Epithelial cell of proximal tubule (primary cell): ENCODE measurements around the gene RGS7. TPM values are rescaled to one million over a fixed set of nuclear protein-coding genes. Genes with fewer than 3 reads are reported as not detected.
A peak's percentile ranks its signal among the peaks of the same experiment; 100 is the strongest.

Source experiments
- DNase-seq: peaks from one replicate; pipeline ENCODE4 v3.0.0-alpha.2; 2011; ENCODE audit warnings: low read depth
- H3K4me3 ChIP-seq: 2 replicates; pipeline ENCODE4 v1.5.1; 2011; ENCODE audit warnings: low read depth, mild to moderate bottlenecking, low read length
- total RNA-seq: library from RNA; depleted of rRNA; stranded (reverse); fragments of >200 nt; gene quantifications from 2 replicates; pipeline ENCODE4 v1.2.3, GENCODE V29; 2015
- TF ChIP-seq, protein P1 (sequence below): conservative IDR thresholded peaks from 2 replicates; pipeline ENCODE4 v1.5.1; 2012; ENCODE audit warnings: low read depth, mild to moderate bottlenecking, low read length

Gene RGS7
- total RNA-seq, 1 donor from 2014 or later = 0.06 TPM

DNA sequence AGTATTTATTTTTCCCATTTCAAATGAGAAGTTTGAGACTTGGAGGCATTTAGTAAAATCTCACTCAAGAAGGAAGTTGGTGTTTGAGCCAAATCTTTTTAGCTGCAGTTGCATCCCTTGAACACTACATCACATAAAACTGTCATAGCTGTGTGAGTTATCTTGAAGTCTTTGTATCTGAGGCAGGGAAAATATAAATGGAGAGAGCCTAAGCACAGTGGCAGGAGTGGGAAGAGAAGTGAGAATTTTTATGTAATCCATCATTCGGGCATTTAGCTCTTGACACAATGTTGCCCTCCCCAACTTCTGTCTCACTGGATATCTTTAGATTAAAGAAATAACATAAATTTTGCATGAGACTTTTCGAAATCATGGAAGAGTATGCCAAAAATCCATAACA is 509.7 kb downstream of the RGS7 start:
- H3K4me3 ChIP-seq = no peak overlapping the region
- DNase-seq = no peak
- TF ChIP-seq, protein P1, sequence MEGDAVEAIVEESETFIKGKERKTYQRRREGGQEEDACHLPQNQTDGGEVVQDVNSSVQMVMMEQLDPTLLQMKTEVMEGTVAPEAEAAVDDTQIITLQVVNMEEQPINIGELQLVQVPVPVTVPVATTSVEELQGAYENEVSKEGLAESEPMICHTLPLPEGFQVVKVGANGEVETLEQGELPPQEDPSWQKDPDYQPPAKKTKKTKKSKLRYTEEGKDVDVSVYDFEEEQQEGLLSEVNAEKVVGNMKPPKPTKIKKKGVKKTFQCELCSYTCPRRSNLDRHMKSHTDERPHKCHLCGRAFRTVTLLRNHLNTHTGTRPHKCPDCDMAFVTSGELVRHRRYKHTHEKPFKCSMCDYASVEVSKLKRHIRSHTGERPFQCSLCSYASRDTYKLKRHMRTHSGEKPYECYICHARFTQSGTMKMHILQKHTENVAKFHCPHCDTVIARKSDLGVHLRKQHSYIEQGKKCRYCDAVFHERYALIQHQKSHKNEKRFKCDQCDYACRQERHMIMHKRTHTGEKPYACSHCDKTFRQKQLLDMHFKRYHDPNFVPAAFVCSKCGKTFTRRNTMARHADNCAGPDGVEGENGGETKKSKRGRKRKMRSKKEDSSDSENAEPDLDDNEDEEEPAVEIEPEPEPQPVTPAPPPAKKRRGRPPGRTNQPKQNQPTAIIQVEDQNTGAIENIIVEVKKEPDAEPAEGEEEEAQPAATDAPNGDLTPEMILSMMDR = no peak

DNA sequence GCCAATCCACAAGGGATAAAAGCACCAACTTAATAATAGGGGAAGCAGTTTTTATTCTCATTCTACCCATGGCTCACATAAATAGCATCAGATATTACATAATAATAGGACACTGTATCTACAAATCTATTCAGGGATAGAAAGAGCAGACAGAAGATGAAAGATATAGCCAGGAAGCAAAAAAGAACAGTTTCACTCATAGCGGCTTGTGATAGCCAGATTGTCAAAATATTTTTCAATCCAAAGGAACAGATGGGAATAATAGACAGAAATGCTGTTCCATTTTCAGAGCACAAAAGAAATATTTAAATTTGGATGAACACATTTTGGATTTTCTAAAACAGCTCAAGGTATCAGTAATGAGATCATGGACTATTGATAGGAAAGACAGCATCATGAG is 512.5 kb downstream of the RGS7 start:
- H3K4me3 ChIP-seq = no peak overlapping the region
- DNase-seq = no peak
- TF ChIP-seq, protein P1 = no peak

DNA sequence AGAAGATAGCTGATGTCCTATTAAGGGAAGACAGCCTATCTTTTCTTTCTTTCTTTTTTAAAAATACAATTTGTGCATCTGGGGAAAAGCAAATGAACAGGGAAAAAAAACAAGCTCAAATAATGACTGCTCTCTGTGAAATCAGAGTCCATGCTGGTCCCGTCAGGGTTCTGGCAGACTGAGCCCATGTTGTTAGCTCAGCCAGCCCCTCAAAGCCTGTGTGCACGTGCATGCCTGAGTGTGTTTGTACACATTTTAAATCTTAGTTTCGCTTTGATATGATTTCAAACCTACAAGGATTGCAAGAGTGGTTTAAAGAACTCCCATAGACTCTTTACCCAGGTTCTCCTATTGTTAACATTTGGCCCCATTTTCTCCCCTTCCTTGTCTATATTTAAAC is 513.2 kb downstream of the RGS7 start:
- H3K4me3 ChIP-seq = no peak overlapping the region
- no peak for DNase-seq
- TF ChIP-seq, protein P1 = no peak

DNA sequence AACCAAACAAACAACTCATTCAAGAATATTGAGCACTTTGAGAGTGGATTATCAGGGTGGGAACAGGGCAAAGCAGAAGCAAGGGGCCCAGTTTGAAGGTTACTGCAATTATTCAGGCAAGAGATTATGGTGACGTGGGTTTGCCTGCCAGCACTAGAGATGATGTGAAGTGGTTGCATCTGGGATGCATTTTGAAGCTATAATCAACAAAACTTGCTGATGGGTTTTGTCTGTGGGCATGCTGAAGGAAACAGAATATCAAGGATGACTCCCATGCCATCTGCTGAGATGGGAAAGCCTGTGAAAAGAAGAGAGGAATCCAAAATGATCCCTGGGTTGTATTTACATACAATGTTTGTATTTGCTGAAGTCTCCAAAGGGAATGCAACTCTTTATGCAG is 520.7 kb downstream of the RGS7 start:
- H3K4me3 ChIP-seq = no peak overlapping the region
- no peak for DNase-seq
- TF ChIP-seq, protein P1 = no peak

DNA sequence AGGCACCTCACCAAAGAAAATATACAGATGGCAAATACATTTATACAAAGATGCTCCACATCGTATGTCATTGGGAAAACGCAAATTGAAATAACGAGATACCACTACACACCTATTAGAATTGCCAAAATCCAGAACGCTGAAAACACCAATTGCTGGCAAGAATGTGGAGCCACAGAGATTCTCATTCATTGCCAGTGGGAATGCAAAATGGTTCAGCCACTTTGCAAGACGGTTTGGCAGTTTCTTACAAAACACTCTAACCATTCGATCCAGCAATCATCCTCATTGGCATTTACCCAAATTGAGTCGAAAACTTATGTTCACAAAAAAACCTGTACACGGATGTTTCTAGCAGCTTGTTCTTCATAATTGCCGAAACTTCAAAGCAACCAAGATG is 521.7 kb downstream of the RGS7 start:
- TF ChIP-seq, protein P1 = no peak
- no peak for DNase-seq
- H3K4me3 ChIP-seq = no peak overlapping the region

DNA sequence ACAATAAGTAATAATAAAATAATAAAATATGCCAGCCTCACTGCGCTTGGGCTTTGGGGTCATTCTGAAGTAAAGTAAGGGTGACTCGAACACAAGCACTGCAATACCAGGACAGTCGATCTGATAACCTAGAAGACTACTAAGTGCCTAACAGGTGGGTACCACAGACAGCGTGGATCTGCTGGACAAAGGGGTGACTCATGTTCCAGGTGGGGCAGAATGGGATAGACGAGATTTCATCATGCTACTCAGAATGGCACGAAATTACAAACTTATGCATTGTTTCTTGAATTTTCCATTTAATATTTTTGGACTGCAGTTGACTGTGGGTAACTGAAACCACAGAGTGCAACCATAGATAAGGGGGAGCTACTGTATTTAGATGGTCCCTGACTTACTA is 523.9 kb downstream of the RGS7 start:
- no peak overlapping the region for H3K4me3 ChIP-seq
- TF ChIP-seq, protein P1 = no peak
- no peak for DNase-seq

DNA sequence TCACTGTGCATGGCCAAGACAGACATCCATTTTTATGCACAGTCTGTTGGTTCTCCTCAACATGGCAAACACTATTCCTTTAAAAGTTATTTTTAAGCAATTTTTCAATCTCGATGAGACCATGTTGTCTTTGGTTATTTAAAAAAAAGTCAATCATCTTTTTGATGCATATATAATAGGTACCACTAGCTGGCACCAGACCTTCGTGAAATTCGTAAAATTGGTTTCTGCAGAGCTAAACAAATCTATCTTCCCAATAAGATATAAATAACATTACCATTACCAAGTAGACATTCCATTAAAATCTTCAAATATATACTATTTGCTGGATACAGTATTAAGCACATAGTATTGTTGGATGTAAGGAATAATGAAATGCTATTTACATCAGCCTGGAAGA is 525.1 kb downstream of the RGS7 start:
- H3K4me3 ChIP-seq = no peak overlapping the region
- TF ChIP-seq, protein P1 = peak; percentile 15
- DNase-seq = no peak
